CD4-positive, alpha-beta T cell treated with Interleukin-15 for 1 hour (primary cell): ENCODE measurements around the gene F2RL2.

Source experiments
- DNase-seq: peaks from one replicate; pipeline ENCODE4 v3.0.0-alpha.2; 2020

The F2RL2 gene

GRCh38 chr5:76582230-76583162 is 40.7 kb downstream of the F2RL2 start:
- peak; percentile 29 for DNase-seq

- DNase-seq: no peak
These were observed 42.2 kb downstream of the F2RL2 start for GRCh38 chr5:76580981-76581380.

GRCh38 chr5:76579166-76579937 is 43.9 kb downstream of the F2RL2 start:
- DNase-seq: no peak

GRCh38 chr5:76576996-76577395 is 46.2 kb downstream of the F2RL2 start:
- no peak for DNase-seq

- no peak for DNase-seq
These were observed 46.8 kb downstream of the F2RL2 start for GRCh38 chr5:76576450-76576849.

GRCh38 chr5:76571559-76571958 is 51.6 kb downstream of the F2RL2 start:
- no peak for DNase-seq

- no peak for DNase-seq
These were observed 53.0 kb downstream of the F2RL2 start for GRCh38 chr5:76570153-76570552.
